KMS-11 (cell line): Measurements from ENCODE around the gene MBD1.

Experiments used
- H2AFZ ChIP-seq: fragments of 200-600 bp; sonication (generic); 2 replicates; pipeline ENCODE4 v1.6.1; 2016; ENCODE audit warnings: antibody characterized with exemption, mixed run types, low read depth
- H3K27ac ChIP-seq: fragments of 200-600 bp; sonication (generic); 2 replicates; pipeline ENCODE4 v1.6.1; 2016; ENCODE audit warnings: mild to moderate bottlenecking, mixed run types
- H3K27me3 ChIP-seq: fragments of 200-600 bp; sonication (generic); 2 replicates; pipeline ENCODE4 v1.6.1; 2017; ENCODE audit warnings: mild to moderate bottlenecking, low read depth, mixed run types, moderate library complexity; ENCODE audit not compliant: insufficient read depth
- H3K36me3 ChIP-seq: fragments of 200-600 bp; sonication (generic); 2 replicates; pipeline ENCODE4 v1.6.1; 2017; ENCODE audit warnings: mild to moderate bottlenecking, mixed run types; ENCODE audit not compliant: insufficient read depth
- H3K4me1 ChIP-seq: fragments of 200-600 bp; sonication (generic); 2 replicates; pipeline ENCODE4 v1.6.1; 2016; ENCODE audit warnings: mild to moderate bottlenecking, low read depth, mixed run types; ENCODE audit not compliant: poor library complexity, severe bottlenecking
- H3K4me2 ChIP-seq: fragments of 200-600 bp; sonication (generic); 2 replicates; pipeline ENCODE4 v1.7.0; 2016; ENCODE audit warnings: mild to moderate bottlenecking, mixed run types
- H3K4me3 ChIP-seq: fragments of 200-600 bp; sonication (generic); IDR thresholded peaks from 2 replicates; pipeline ENCODE4 v1.6.1; 2017; ENCODE audit warnings: low read depth, low read length, mixed read lengths; ENCODE audit not compliant: insufficient read depth
- H3K79me2 ChIP-seq: fragments of 200-600 bp; sonication (generic); 2 replicates; pipeline ENCODE4 v1.6.1; 2016; ENCODE audit warnings: low read depth, mixed run types; ENCODE audit not compliant: insufficient read depth
- H3K9ac ChIP-seq: fragments of 200-600 bp; sonication (generic); 2 replicates; pipeline ENCODE4 v1.6.1; 2016; ENCODE audit warnings: mild to moderate bottlenecking, mixed run types
- H4K20me1 ChIP-seq: fragments of 200-600 bp; sonication (generic); 2 replicates; pipeline ENCODE4 v1.6.1; 2016; ENCODE audit warnings: mild to moderate bottlenecking, mixed run types; ENCODE audit not compliant: insufficient read depth
- CTCF ChIP-seq: fragments of 200-600 bp; sonication (generic); conservative IDR thresholded peaks from 2 replicates; pipeline ENCODE4 v1.6.1; 2017; ENCODE audit warnings: low read depth, mild to moderate bottlenecking, antibody characterized with exemption, low read length, moderate library complexity, mixed read lengths

The MBD1 gene

GRCh38 chr18:50315100-50315871, 34.0 kb upstream of the MBD1 start:
- TF ChIP-seq CTCF: no peak
- no peaks in the 10 kb centered on the region for H3K36me3 ChIP-seq
- no peak overlapping the region for H3K9ac ChIP-seq
- H4K20me1 ChIP-seq: no peaks in the 10 kb centered on the region
- no peak overlapping the region for H2AFZ ChIP-seq
- no peaks in the 10 kb centered on the region for H3K79me2 ChIP-seq
- H3K4me3 ChIP-seq: no peak overlapping the region
- no peak overlapping the region for H3K4me2 ChIP-seq
- peaks cover 10% of the 10 kb centered on the region for H3K4me1 ChIP-seq
- no peak overlapping the region for H3K27ac ChIP-seq
- no peaks in the 10 kb centered on the region for H3K27me3 ChIP-seq

GRCh38 chr18:50313873-50314460, 32.6 kb upstream of the MBD1 start:
- no peak overlapping the region for H3K4me3 ChIP-seq
- H3K36me3 ChIP-seq: no peaks in the 10 kb centered on the region
- no peak overlapping the region for H3K27ac ChIP-seq
- no peak overlapping the region for H2AFZ ChIP-seq
- no peaks in the 10 kb centered on the region for H4K20me1 ChIP-seq
- H3K9ac ChIP-seq: no peak overlapping the region
- no peak for TF ChIP-seq CTCF
- H3K4me2 ChIP-seq: no peak overlapping the region
- no peaks in the 10 kb centered on the region for H3K27me3 ChIP-seq
- H3K79me2 ChIP-seq: no peaks in the 10 kb centered on the region
- peaks cover 2% of the 10 kb centered on the region for H3K4me1 ChIP-seq

- Histone ChIP-seq H3K4me3 (no peak overlapping the region), H3K36me3 (no peaks in the 10 kb centered on the region), H3K79me2 (no peaks in the 10 kb centered on the region), H3K27me3 (no peaks in the 10 kb centered on the region), H4K20me1 (no peaks in the 10 kb centered on the region), H3K4me1 (peaks cover 8% of the 10 kb centered on the region), H3K9ac (no peak overlapping the region), H2AFZ (no peak overlapping the region), H3K4me2 (no peak overlapping the region), H3K27ac (no peak overlapping the region)
- TF ChIP-seq CTCF: no peak
Observed at GRCh38 chr18:50313031-50313607, 31.8 kb upstream of the MBD1 start.

- no peak overlapping the region for H2AFZ ChIP-seq
- no peaks in the 10 kb centered on the region for H4K20me1 ChIP-seq
- H3K36me3 ChIP-seq: no peaks in the 10 kb centered on the region
- H3K79me2 ChIP-seq: no peaks in the 10 kb centered on the region
- H3K27me3 ChIP-seq: no peaks in the 10 kb centered on the region
- no peak overlapping the region for H3K4me3 ChIP-seq
- no peak overlapping the region for H3K9ac ChIP-seq
- TF ChIP-seq CTCF: no peak
- H3K4me1 ChIP-seq: peaks cover 10% of the 10 kb centered on the region
- no peak overlapping the region for H3K27ac ChIP-seq
- H3K4me2 ChIP-seq: no peak overlapping the region
Observed at GRCh38 chr18:50312296-50313030, 31.1 kb upstream of the MBD1 start.
